CD4-positive, alpha-beta memory T cell (primary cell): ENCODE measurements around the gene DST. TPM values are rescaled to one million over a fixed set of nuclear protein-coding genes. Genes with fewer than 3 reads are reported as not detected.

ENCODE experiments used
- CTCF ChIA-PET: fragments of 350-600 bp; sonication (Branson Sonifier 250); formaldehyde crosslinking; loops from one replicate; lab custom pipeline; 2021; ENCODE audit warnings: inconsistent platforms; ENCODE audit not compliant: partially characterized antibody; lab: Charles Lee
- POLR2A ChIA-PET: fragments of 350-600 bp; sonication (Branson Sonifier 250); formaldehyde crosslinking; loops from one replicate; lab custom pipeline; 2021; ENCODE audit not compliant: partially characterized antibody; lab: Charles Lee
- DNase-seq, 5 donors: peaks; one replicate each; pipeline versions ENCODE4 v3.0.0 to v3.0.0-alpha.2; 2020 to 2022; ENCODE audit warnings: mixed read lengths in 1 of 5
- H3K27ac ChIP-seq: one replicate; pipeline ENCODE4 v1.7.0; 2013; ENCODE audit warnings: low read depth, low read length
- H3K27me3 ChIP-seq: 2 replicates; pipeline ENCODE4 v1.7.0; 2013; ENCODE audit warnings: mild to moderate bottlenecking, low read length, moderate library complexity; ENCODE audit not compliant: insufficient read depth
- H3K36me3 ChIP-seq: 2 replicates; pipeline ENCODE4 v1.7.0; 2013; ENCODE audit warnings: mild to moderate bottlenecking, low read length, moderate library complexity; ENCODE audit not compliant: insufficient read depth
- H3K4me1 ChIP-seq: 2 replicates; pipeline ENCODE4 v1.7.0; 2013; ENCODE audit warnings: mild to moderate bottlenecking, low read length, moderate library complexity; ENCODE audit not compliant: insufficient read depth
- H3K4me3 ChIP-seq, 2 donors: one replicate each; pipeline ENCODE4 v1.7.0; 2013; ENCODE audit warnings: low read length in 2 of 2, mild to moderate bottlenecking in 1 of 2
- H3K9me3 ChIP-seq, 2 donors: one replicate each; pipeline ENCODE4 v1.7.0; 2013; ENCODE audit warnings: low read length in 2 of 2, control low read depth in 1 of 2; ENCODE audit not compliant: control insufficient read depth in 1 of 2
- H3K27ac Mint-ChIP-seq, 7 donors: one replicate each; pipeline ENCODE4 v1.8.0; 2020 to 2021; ENCODE audit warnings: mixed read lengths in 7 of 7, mild to moderate bottlenecking in 6 of 7, inconsistent platforms in 3 of 7, moderate library complexity in 3 of 7
- H3K27me3 Mint-ChIP-seq, 2 donors: one replicate each; pipeline ENCODE4 v1.8.0; 2020 to 2021; ENCODE audit warnings: mixed read lengths in 2 of 2
- H3K36me3 Mint-ChIP-seq, 2 donors: one replicate each; pipeline ENCODE4 v1.8.0; 2020 to 2021; ENCODE audit warnings: mixed read lengths in 2 of 2, inconsistent platforms in 1 of 2, mild to moderate bottlenecking in 1 of 2
- H3K4me1 Mint-ChIP-seq, 4 donors: one replicate each; pipeline ENCODE4 v1.8.0; 2020 to 2021; ENCODE audit warnings: mixed read lengths in 4 of 4, mild to moderate bottlenecking in 1 of 4
- H3K4me3 Mint-ChIP-seq, 8 donors: one replicate each; pipeline ENCODE4 v1.8.0; 2020 to 2021; ENCODE audit warnings: mixed read lengths in 8 of 8, mild to moderate bottlenecking in 7 of 8, moderate library complexity in 6 of 8, inconsistent platforms in 3 of 8
- H3K9me3 Mint-ChIP-seq, 8 donors: one replicate each; pipeline ENCODE4 v1.8.0; 2020 to 2021; ENCODE audit warnings: mixed read lengths in 8 of 8, mild to moderate bottlenecking in 5 of 8, inconsistent platforms in 3 of 8, moderate library complexity in 1 of 8
- intact Hi-C: fragments of 100-400 bp; cut with micrococcal nuclease; formaldehyde crosslinking; loops from one replicate; pipeline ENCODE4 v1.15.1; 2023
- polyA plus RNA-seq, 2 donors: library from polyadenylated mRNA; unstranded; fragments of 300-500 nt; fragmentation: Illumina TruSeq; gene quantifications; one replicate each; pipeline ENCODE4 v1.2.3, GENCODE V29; 2021
- total RNA-seq, 2 experiments: library from RNA; stranded (reverse); gene quantifications; one replicate each; pipeline ENCODE4 v1.2.3, GENCODE V29; 2021

DST gene
- total and polyA plus RNA-seq, 4 experiments from 2014 or later = 1.1 to 8.8 (median 5.2) TPM

- ChIA-PET CTCF (interaction anchor here (1.2 to 3.9 kb wide), 9 partner anchors 10 to 235 kb away, joined by 4 to 24 read pairs (median 7); no protein-coding TSS in a partner anchor), POLR2A (no interaction called here)
- H3K4me1 ChIP-seq = peaks cover 17% of the 10 kb centered on the region
- H3K4me1 Mint-ChIP-seq = peaks cover 13 to 25% (median 20%) of the 10 kb centered on the region in 4 donors
- DNase-seq = no peak
- no peaks in the 10 kb centered on the region for H3K9me3 Mint-ChIP-seq
- H3K36me3 Mint-ChIP-seq = no peaks in the 10 kb centered on the region
- H3K27me3 Mint-ChIP-seq = no peaks in the 10 kb centered on the region
- no peak overlapping the region for H3K27ac ChIP-seq
- H3K27me3 ChIP-seq = no peaks in the 10 kb centered on the region
- peak overlapping the region in 5 of 7 donors; percentile 11 to 65 (median 42) for H3K27ac Mint-ChIP-seq
- peak overlapping the region in 7 of 8 donors; percentile 0 to 80 (median 60) for H3K4me3 Mint-ChIP-seq
- H3K4me3 ChIP-seq = no peak overlapping the region
- intact Hi-C loops = loop anchor here (5.0 kb wide), 1 partner anchor 723 kb away; the partner anchor contains the start of gene PRIM2
- H3K36me3 ChIP-seq = no peaks in the 10 kb centered on the region
- H3K9me3 ChIP-seq = no peaks in the 10 kb centered on the region
Observed at GRCh38 chr6:56593801-56594318, 48.8 kb downstream of the DST start.

GRCh38 chr6:56582236-56582635 is 60.5 kb downstream of the DST start:
- Histone ChIP-seq H3K4me1 (no peaks in the 10 kb centered on the region), H3K9me3 (no peaks in the 10 kb centered on the region), H3K27me3 (no peaks in the 10 kb centered on the region), H3K27ac (no peak overlapping the region), H3K4me3 (no peak overlapping the region), H3K36me3 (no peaks in the 10 kb centered on the region)
- H3K27ac Mint-ChIP-seq = no peak overlapping the region
- intact Hi-C loops = no loop called here
- H3K27me3 Mint-ChIP-seq = peaks cover 0 to 3% of the 10 kb centered on the region in 2 donors
- peaks cover 0 to 2% (median 0%) of the 10 kb centered on the region in 8 donors for H3K9me3 Mint-ChIP-seq
- no peaks in the 10 kb centered on the region for H3K4me1 Mint-ChIP-seq
- ChIA-PET POLR2A (no interaction called here), CTCF (interaction anchor here (1.4 to 3.8 kb wide), 2 partner anchors 13 to 17 kb away, joined by 4 to 17 read pairs; no protein-coding TSS in a partner anchor)
- H3K36me3 Mint-ChIP-seq = no peaks in the 10 kb centered on the region
- no peak overlapping the region for H3K4me3 Mint-ChIP-seq
- no peak for DNase-seq

GRCh38 chr6:56581296-56581925 is 61.3 kb downstream of the DST start:
- Histone ChIP-seq H3K4me1 (no peaks in the 10 kb centered on the region), H3K36me3 (no peaks in the 10 kb centered on the region), H3K27ac (no peak overlapping the region), H3K4me3 (no peak overlapping the region), H3K27me3 (no peaks in the 10 kb centered on the region), H3K9me3 (no peaks in the 10 kb centered on the region)
- H3K27ac Mint-ChIP-seq = peak overlapping the region in 2 of 7 donors; percentile 43 to 49
- H3K36me3 Mint-ChIP-seq = no peaks in the 10 kb centered on the region
- ChIA-PET POLR2A (no interaction called here), CTCF (interaction anchor here (1.4 to 3.8 kb wide), 2 partner anchors 14 to 18 kb away, joined by 4 to 17 read pairs; no protein-coding TSS in a partner anchor)
- peaks cover 0 to 3% of the 10 kb centered on the region in 2 donors for H3K27me3 Mint-ChIP-seq
- intact Hi-C loops = no loop called here
- no peak overlapping the region for H3K4me3 Mint-ChIP-seq
- no peaks in the 10 kb centered on the region for H3K4me1 Mint-ChIP-seq
- H3K9me3 Mint-ChIP-seq = peaks cover 0 to 2% (median 0%) of the 10 kb centered on the region in 8 donors
- DNase-seq = no peak

GRCh38 chr6:56580271-56580670 is 62.4 kb downstream of the DST start:
- Mint-ChIP-seq H3K27ac (no peak overlapping the region), H3K9me3 (peaks cover 0 to 2% (median 0%) of the 10 kb centered on the region in 8 donors), H3K36me3 (no peaks in the 10 kb centered on the region), H3K27me3 (no peaks in the 10 kb centered on the region), H3K4me1 (no peaks in the 10 kb centered on the region), H3K4me3 (no peak overlapping the region)
- no peak for DNase-seq
- no peaks in the 10 kb centered on the region for H3K36me3 ChIP-seq
- no peaks in the 10 kb centered on the region for H3K4me1 ChIP-seq
- no peaks in the 10 kb centered on the region for H3K27me3 ChIP-seq
- CTCF ChIA-PET = interaction anchor here (3.8 kb wide), 1 partner anchor 15 kb away, joined by 17 read pairs; no protein-coding TSS in a partner anchor
- intact Hi-C loops = no loop called here
- no peaks in the 10 kb centered on the region for H3K9me3 ChIP-seq
- H3K4me3 ChIP-seq = no peak overlapping the region
- POLR2A ChIA-PET = no interaction called here
- no peak overlapping the region for H3K27ac ChIP-seq

- intact Hi-C loops = no loop called here
- peaks cover 0 to 2% (median 0%) of the 10 kb centered on the region in 8 donors for H3K9me3 Mint-ChIP-seq
- no peak overlapping the region for H3K27ac ChIP-seq
- H3K36me3 ChIP-seq = no peaks in the 10 kb centered on the region
- no peaks in the 10 kb centered on the region for H3K27me3 ChIP-seq
- DNase-seq = no peak
- no peaks in the 10 kb centered on the region for H3K9me3 ChIP-seq
- no peaks in the 10 kb centered on the region for H3K27me3 Mint-ChIP-seq
- H3K4me1 ChIP-seq = no peaks in the 10 kb centered on the region
- no peak overlapping the region for H3K4me3 Mint-ChIP-seq
- POLR2A ChIA-PET = no interaction called here
- H3K4me1 Mint-ChIP-seq = no peaks in the 10 kb centered on the region
- CTCF ChIA-PET = interaction anchor here (3.8 kb wide), 1 partner anchor 16 kb away, joined by 17 read pairs; no protein-coding TSS in a partner anchor
- H3K27ac Mint-ChIP-seq = peak overlapping the region in 1 of 7 donors; percentile 12
- no peaks in the 10 kb centered on the region for H3K36me3 Mint-ChIP-seq
- H3K4me3 ChIP-seq = no peak overlapping the region
Observed at GRCh38 chr6:56579155-56579851, 63.4 kb downstream of the DST start.

GRCh38 chr6:56575736-56576135 is 67.0 kb downstream of the DST start:
- no peaks in the 10 kb centered on the region for H3K36me3 ChIP-seq
- no peaks in the 10 kb centered on the region for H3K9me3 Mint-ChIP-seq
- H3K27me3 ChIP-seq = no peaks in the 10 kb centered on the region
- H3K27ac Mint-ChIP-seq = no peak overlapping the region
- intact Hi-C loops = no loop called here
- ChIA-PET CTCF (interaction anchor here (0.9 to 2.2 kb wide), 3 partner anchors 14 to 22 kb away, joined by 3 to 7 read pairs (median 3); no protein-coding TSS in a partner anchor), POLR2A (no interaction called here)
- H3K9me3 ChIP-seq = no peaks in the 10 kb centered on the region
- H3K4me3 Mint-ChIP-seq = no peak overlapping the region
- H3K27ac ChIP-seq = no peak overlapping the region
- no peaks in the 10 kb centered on the region for H3K4me1 ChIP-seq
- H3K27me3 Mint-ChIP-seq = no peaks in the 10 kb centered on the region
- DNase-seq = no peak
- no peaks in the 10 kb centered on the region for H3K36me3 Mint-ChIP-seq
- peaks cover 0 to under 1% (median 0%) of the 10 kb centered on the region in 4 donors for H3K4me1 Mint-ChIP-seq
- H3K4me3 ChIP-seq = no peak overlapping the region

GRCh38 chr6:56574292-56574691 is 68.4 kb downstream of the DST start:
- Histone ChIP-seq H3K4me3 (no peak overlapping the region), H3K27ac (no peak overlapping the region), H3K36me3 (no peaks in the 10 kb centered on the region), H3K4me1 (no peaks in the 10 kb centered on the region), H3K9me3 (no peaks in the 10 kb centered on the region), H3K27me3 (no peaks in the 10 kb centered on the region)
- no peaks in the 10 kb centered on the region for H3K27me3 Mint-ChIP-seq
- ChIA-PET POLR2A (no interaction called here), CTCF (interaction anchor here (2.2 kb wide), 1 partner anchor 21 kb away, joined by 7 read pairs; no protein-coding TSS in a partner anchor)
- no peaks in the 10 kb centered on the region for H3K36me3 Mint-ChIP-seq
- DNase-seq = no peak
- intact Hi-C loops = no loop called here
- H3K27ac Mint-ChIP-seq = no peak overlapping the region
- no peak overlapping the region for H3K4me3 Mint-ChIP-seq
- no peaks in the 10 kb centered on the region for H3K9me3 Mint-ChIP-seq
- peaks cover 0 to 2% (median 0%) of the 10 kb centered on the region in 4 donors for H3K4me1 Mint-ChIP-seq
